Cerebellar nuclear complex (tissue), 1 donor: ENCODE data around the gene NANS.

Experiments
- DNase-seq, 2 experiments: peaks; one replicate each; lab custom pipeline; 2025; lab: John Stamatoyannopoulos, UW

The NANS gene

GRCh38 chr9:98038958-98039357, 17.6 kb upstream of the NANS start:
- DNase-seq, result no peak

- DNase-seq, result no peak
These were observed 16.9 kb upstream of the NANS start for GRCh38 chr9:98039607-98040017.

DNA sequence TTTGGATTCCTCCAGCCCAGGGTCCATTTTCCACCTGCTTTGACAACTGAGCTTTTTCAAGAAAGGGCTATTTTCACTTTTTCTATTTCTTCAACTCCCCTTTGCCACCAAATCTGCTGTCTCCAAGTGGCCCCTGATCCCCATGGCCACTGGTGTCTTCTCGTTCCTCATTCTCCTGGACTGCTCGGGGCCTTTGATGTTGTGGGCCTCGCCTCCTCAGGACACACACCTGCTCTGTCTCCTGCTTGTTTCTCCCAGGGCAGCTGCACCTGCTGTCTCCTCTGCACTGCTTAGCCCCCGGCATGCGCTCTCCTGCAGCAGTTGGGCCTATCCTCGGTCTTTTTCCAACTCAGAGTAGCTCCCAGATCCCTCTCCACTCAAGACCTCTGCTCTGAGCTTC, 16.3 kb upstream of the NANS start:
- DNase-seq, result no peak

DNA sequence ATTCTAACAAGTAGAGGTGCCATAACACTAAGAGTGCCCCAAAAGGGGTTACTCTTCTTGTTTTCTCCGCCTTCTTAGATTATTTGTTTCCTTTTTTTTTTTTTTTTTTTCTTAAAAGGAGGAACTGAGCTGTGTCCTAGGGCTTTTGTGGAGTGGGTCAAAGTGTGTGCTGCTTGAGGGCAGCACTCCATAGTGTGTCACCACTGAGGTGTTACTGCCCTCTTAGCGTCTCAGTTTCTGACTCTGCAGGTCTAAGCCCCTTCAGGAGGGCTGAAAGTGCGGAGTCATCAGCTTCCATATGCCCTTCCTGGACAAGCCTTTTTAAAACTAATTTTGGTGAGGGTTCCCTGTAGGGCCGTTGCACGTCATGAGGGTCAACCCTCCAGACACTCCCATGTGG, 12.6 kb upstream of the NANS start:
- DNase-seq, result no peak

DNA sequence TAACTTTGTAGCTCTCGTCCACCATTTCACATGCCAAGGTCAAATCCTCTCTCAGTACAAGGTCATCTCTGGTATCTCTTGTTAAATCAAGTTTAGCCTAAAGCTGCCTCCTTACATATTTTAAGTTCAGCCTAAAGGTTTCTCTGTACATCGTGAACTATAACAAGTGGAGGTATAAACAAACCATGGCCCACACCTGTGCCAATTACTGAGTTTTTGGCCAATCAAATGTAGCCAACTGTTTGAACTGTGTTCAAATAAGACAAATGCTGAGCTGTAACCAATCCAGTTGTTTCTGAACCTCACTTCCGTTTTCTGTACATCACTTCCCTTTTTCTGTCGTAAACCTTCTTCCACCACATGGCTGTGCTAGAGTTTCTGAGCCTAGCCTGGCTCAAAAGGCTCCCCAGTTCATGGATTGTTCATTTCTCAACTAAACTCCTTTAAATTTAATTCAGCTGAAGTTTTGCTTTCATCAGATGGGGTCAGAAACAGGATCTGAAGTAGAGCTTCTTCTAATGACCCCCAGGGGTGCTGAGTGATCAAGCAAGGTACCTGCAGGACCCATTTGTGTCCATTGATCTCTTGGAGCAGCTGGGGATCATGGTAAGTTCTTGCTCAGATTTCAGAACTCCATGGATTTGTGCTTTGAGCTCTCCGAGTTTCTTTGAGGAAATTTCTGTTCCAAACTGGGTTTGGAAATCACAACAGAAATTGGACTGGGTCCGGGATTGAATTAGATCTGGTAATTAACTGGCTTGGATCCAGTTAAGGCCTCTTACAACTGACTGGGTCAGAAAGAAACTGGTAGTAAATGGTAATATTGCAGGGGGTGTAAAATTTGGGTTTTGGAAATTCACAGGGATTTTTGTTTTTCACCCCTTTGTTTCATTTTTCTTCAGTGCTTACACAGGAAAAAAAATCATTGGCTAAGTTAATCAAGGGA, 11.0 kb upstream of the NANS start:
- DNase-seq, result no peak

DNA sequence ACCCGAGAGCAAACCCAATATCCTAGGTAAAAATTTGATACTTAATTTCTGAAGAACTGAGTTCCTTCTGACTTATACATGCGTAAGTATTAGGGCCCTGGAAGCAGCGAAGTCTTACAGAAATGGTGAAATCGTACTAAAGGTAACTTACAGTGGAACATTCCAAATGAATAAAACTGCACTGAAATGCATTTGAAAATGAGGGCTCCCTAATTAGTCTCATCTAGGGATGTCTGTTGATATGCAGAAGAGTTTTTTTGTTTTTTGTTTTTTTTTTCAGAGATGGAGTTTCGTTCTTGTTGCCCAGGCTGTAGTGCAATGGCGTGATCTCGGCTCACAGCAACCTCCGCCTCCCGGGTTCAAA, 10.4 kb upstream of the NANS start:
- no peak for DNase-seq

- DNase-seq, result no peak
These were observed 9.5 kb upstream of the NANS start for GRCh38 chr9:98047002-98047401.

DNA sequence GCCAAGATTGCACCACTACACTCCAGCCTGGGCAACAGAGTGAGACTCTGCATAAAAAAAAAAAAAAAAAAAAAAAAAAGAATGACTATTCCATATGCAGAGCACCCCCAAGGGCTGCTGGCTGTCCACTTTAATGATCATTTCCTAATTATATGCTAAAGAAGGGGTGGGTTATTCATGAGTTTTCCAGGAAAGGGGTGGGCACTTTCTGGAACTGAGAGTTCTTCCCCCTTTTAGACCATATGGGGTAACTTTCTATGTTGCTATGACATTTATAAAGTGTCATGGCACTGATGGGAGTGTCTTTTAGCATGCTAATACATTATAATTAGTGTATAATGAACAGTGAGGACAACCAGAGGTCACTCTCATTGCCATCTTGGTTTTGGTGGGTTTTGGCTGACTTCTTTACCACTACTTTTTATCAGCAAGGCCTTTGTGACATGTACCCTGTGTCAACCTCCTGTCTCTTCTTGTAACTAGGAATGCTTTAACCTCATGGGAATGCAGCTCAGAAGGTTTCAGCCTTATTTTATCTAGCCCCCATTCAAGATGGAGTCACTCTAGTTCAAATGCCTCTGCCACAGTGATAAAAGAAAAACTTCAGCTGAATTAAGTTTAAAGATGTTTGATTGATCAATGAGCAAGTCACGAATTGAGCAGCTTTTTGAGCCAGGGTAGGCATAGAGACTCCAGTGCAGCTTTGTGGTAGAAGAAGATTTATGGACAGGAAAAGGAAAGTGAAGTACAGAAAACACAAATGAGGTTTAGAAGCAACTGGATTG, 7.1 kb upstream of the NANS start:
- no peak for DNase-seq

DNA sequence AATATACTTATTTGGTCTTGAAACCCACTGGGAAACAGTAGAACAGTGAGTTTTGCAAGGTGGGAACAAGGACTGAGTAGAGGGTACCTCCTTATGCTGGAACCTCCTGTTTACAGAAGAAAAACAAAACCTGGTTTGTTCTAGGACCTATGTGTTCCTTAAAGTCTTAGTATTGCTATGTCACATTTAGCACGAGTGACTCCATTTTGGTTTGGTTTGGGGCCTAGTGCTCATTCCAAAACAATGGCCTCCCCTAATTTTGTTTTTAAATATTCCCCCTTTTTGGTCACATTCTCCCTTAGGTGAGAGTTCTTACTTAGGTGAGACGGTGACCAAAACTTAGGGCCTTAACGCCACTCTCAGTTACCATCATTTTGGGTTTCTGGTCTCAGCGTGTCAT, 6.2 kb upstream of the NANS start:
- no peak for DNase-seq

- no peak for DNase-seq
These were observed 2.1 kb upstream of the NANS start for GRCh38 chr9:98054376-98054951.

DNA sequence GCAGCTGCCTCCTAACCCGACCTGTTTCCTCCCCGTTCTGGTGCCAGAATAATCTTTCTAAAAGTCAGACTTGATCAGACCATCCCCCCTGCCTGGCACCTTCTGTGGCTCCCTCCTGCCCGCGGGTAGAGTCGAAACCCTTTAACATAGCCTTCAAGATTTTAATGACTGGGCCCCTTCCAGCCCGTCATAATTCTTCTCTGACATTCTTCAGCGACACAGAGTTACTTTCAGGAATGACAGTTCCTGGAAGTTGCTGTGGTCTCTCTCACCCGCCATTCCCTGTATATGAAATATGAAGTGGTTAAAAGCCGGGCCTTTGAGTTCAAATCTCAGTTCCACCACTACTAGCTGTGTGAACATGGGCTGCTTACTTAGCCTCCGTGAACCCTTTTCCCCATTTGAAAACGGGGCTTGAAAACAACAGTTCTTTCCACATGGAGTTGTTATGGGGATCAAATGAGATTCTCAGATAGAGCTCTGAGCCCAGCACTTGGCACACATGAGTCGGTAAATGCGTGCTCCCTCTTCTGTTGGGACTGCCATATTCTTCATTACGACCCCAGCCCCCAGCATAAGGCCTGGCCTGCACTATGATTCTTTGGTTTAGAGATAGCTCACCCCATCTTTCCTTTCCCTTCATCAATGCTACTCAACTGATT, 737 bp downstream of the NANS start:
- DNase-seq, result no peak

DNA sequence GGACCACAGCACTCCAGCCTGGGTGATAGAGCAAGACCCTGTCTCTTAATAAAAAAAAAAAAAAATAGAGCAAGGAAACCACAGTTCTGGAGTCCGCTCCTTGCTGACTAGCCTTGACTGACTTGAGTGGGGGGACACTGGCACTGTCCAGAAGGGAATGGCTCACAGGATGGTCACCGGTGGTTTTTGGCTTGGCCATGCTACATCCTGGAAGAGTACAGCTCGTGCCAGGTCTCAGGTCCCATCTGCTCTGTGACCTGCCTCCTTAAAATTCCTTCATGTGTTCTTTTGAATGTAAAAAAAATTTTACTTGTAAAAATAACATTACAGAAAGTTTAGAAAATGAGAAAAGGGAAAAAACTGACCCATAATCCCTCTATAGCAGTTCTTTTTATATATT, 5.6 kb downstream of the NANS start:
- no peak for DNase-seq

DNA sequence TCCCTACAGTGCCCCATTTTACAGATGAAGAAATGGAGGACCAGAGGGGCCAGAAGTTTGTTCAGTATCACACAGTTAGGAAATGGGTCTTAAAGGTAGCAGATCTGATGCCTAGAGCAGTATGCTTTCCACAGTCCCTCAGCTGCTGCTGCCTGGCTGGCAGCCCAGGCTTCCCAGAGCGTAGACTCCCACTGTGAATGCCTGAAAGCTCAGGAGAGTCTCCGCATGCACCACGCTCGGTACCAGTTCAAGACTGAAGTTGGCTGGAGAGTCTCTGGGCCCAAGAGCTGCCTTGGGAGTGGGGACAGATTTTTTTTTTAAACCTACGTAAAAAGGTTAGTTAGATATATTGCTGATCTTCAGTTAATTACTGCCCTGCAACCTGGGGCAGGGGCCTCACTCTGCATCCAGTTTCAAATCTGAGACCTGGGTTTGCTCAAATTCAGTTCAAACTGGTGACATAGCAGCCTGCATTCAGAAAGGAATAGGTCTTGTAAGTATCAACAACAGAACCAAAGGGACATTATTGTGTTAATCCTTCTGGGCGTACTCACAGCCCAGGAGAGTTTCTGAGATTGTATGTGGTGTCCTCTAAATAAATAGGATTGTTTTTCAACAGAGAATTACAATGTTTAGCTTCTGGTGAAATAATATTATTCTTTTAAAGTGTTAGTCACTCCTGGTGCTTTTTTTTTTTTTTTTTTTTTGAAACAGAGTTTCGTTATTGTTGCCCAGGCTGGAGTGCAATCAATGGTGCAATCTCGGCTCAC, 8.3 kb downstream of the NANS start:
- no peak for DNase-seq

DNA sequence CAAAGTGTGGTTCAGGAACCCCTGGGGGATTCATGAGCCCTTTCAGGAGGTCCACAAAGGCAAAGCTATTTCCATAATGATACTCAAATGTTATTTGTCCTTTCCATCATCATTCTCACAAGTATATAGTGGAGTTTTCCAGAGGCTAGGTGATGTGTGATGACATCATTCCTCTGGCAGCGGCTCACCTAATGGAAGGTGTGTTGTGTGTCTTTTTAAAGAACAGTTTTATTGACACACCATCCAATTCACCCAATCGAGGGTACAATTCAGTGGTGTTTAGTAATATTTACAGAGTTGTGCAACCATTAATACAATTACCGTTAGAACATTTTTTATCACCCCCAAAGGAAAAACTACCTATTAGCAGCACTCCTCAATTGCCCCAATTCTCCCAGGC, 9.7 kb downstream of the NANS start:
- no peak for DNase-seq

DNA sequence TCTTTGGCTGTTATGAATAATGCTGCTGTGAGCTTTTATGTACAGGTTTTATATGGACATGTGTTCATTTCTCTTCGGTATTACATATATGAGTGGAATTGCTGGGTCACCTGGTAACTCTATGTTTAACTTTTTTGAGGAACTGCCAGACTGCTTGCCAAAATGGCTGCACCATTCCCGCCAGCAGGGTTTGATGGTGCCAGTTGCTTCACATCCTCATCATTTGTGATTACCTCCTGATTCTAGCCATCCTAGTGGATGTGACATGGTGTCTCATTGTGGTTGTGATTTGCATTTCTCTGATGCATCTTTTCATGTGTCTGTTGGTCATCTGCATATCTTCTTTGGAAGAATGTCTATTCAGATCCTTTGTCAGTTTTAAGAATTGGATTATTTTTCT, 10.7 kb downstream of the NANS start:
- DNase-seq, result no peak

DNA sequence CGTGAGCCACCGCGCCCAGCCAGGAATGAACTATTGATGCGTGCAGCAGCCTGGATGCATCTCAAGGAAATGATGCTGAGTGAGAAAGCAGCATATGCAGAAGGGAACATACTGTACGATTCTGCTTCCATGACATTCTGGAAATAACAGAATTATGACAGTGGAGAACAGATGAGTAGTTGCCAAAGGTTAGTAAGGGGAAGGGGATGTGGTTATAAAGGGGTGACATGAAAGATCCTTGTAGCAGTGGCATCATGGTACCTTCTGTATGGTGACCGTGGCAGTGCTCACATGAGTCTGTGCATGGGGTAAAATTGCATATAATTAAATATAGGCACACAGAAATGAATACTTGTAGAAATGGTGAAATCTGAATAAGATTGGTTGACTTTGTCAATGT, 13.0 kb downstream of the NANS start:
- DNase-seq, result no peak

GRCh38 chr9:98070704-98071103, 14.2 kb downstream of the NANS start:
- DNase-seq, result no peak

DNA sequence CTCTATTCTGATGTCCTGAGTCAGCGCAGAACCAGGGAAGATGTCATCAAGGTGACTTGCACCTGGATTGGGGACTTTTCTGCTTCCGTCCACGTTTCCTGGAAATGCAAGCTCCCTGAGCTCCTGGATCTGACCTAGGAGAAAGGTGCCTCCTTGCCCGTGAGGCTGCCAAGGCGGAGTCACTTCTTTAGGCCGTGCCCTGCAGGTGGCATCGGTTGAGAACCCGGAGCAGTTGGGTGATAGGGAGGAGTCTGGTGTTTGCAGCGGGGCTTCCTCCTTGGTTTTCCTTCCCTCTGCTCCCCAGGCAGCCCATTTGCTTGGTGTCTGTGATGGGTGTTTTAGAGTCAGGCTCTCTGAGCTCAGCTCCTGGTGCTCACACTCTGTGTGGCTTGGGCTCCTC, 15.2 kb downstream of the NANS start:
- DNase-seq, result no peak

- DNase-seq, result peak in 1 of 2 experiments; percentile 1
These were observed 17.8 kb downstream of the NANS start for GRCh38 chr9:98074115-98074990.

- no peak for DNase-seq
These were observed 18.8 kb downstream of the NANS start for GRCh38 chr9:98075332-98075805.
